ENCODE data around the gene KCNMB4. TPM values are rescaled to one million over a fixed set of nuclear protein-coding genes. Genes with fewer than 3 reads are reported as not detected.

The KCNMB4 gene
- 1 to 10 TPM in 2 of 4 donors, under 1 TPM in 2; 0.22 to 2.8 (median 1.3) TPM for polyA plus RNA-seq
- long read RNA-seq, donor 1, full-length matches to known transcripts, result 4 of 4 reads
- long read RNA-seq, donor 1, partial matches to known transcripts, result 0 of 4 reads
- long read RNA-seq, donor 1, other reads (novel, unspliced or antisense), result 0 of 4 reads
- long read RNA-seq, donor 2, full-length matches to known transcripts, result 2 of 2 reads
- long read RNA-seq, donor 2, partial matches to known transcripts, result 0 of 2 reads
- long read RNA-seq, donor 2, other reads (novel, unspliced or antisense), result 0 of 2 reads
- long read RNA-seq, donor 3, full-length matches to known transcripts, result 1 of 1 reads
- long read RNA-seq, donor 3, partial matches to known transcripts, result 0 of 1 reads
- long read RNA-seq, donor 3, other reads (novel, unspliced or antisense), result 0 of 1 reads
- long read RNA-seq, donor 4, result 0 reads
- long read RNA-seq, donor 5, result 0 reads
- long read RNA-seq, donor 6, full-length matches to known transcripts, result 2 of 2 reads
- long read RNA-seq, donor 6, partial matches to known transcripts, result 0 of 2 reads
- long read RNA-seq, donor 6, other reads (novel, unspliced or antisense), result 0 of 2 reads
- long read RNA-seq, donor 7, result 0 reads
- long read RNA-seq, donor 8, full-length matches to known transcripts, result 1 of 1 reads
- long read RNA-seq, donor 8, partial matches to known transcripts, result 0 of 1 reads
- long read RNA-seq, donor 8, other reads (novel, unspliced or antisense), result 0 of 1 reads
- long read RNA-seq, donor 9, result 0 reads
- long read RNA-seq, donor 10, full-length matches to known transcripts, result 3 of 3 reads
- long read RNA-seq, donor 10, partial matches to known transcripts, result 0 of 3 reads
- long read RNA-seq, donor 10, other reads (novel, unspliced or antisense), result 0 of 3 reads

- DNase-seq, result peak; percentile 48 to 60
- H3K27me3 ChIP-seq (ENCODE audit: control insufficient read depth in 3 of 3, insufficient read depth in 3 of 3, low read length in 3 of 3), result peaks cover 3 to 26% (median 5%) of the 10 kb centered on the region in 3 donors
- WGBS, 3 donors, result 0 to 1% (median 1%) methylated on average over 67 to 88 of the region's 88 CpGs
- peak within 1 kb of the TSS in 1 of 3 donors; percentile 8 for H3K27ac ChIP-seq (ENCODE audit: low read depth in 1 of 3, low read length in 2 of 3)
- H3K36me3 ChIP-seq (ENCODE audit: control insufficient read depth in 3 of 3, insufficient read depth in 2 of 3, low read depth in 1 of 3, low read length in 3 of 3), result no peaks in the 10 kb centered on the region
- peaks cover 0 to 12% (median 3%) of the 10 kb centered on the region in 3 donors for H3K4me1 ChIP-seq (ENCODE audit: control insufficient read depth in 3 of 3, insufficient read depth in 2 of 3, low read depth in 1 of 3, low read length in 2 of 3)
- no peak for FAIRE-seq
- peaks cover 0 to 3% of the 10 kb centered on the region in 2 donors for H3K9me3 ChIP-seq (ENCODE audit: control insufficient read depth in 2 of 2, insufficient read depth in 1 of 2, low read depth in 1 of 2, low read length in 1 of 2)
- H3K4me3 ChIP-seq (ENCODE audit: low read depth in 1 of 3, low read length in 3 of 3), result peak within 1 kb of the TSS; percentile 37 to 79 (median 59)
Observed at GRCh38 chr12:70365648-70366518, at the start of gene KCNMB4. Gene KCNMB4, plus strand, starts transcription at chr12:70366290. Its CDS starts 445 bp downstream, at chr12:70366735.

- WGBS, 3 donors, result 63 to 79% (median 71%) methylated on average over 3 of the region's 3 CpGs
- H3K9me3 ChIP-seq (ENCODE audit: control insufficient read depth in 2 of 2, insufficient read depth in 1 of 2, low read depth in 1 of 2, low read length in 1 of 2), result no peaks in the 10 kb centered on the region
- DNase-seq, result no peak
Observed at GRCh38 chr12:70317781-70318180, 48.3 kb upstream of the KCNMB4 start.

GRCh38 chr12:70319605-70320004 is 46.5 kb upstream of the KCNMB4 start:
- 83 to 87% (median 87%) methylated on average over 4 of the region's 4 CpGs for WGBS, 3 donors
- H3K4me3 ChIP-seq (ENCODE audit: low read depth in 1 of 3, low read length in 3 of 3), result no peak overlapping the region
- H3K36me3 ChIP-seq (ENCODE audit: control insufficient read depth in 3 of 3, insufficient read depth in 2 of 3, low read depth in 1 of 3, low read length in 3 of 3), result peaks cover 0 to 2% (median 0%) of the 10 kb centered on the region in 3 donors
- H3K27ac ChIP-seq (ENCODE audit: low read depth in 1 of 3, low read length in 2 of 3), result no peak overlapping the region
- DNase-seq, result no peak
- FAIRE-seq, result no peak
- no peaks in the 10 kb centered on the region for H3K4me1 ChIP-seq (ENCODE audit: control insufficient read depth in 3 of 3, insufficient read depth in 2 of 3, low read depth in 1 of 3, low read length in 2 of 3)
- no peaks in the 10 kb centered on the region for H3K27me3 ChIP-seq (ENCODE audit: control insufficient read depth in 3 of 3, insufficient read depth in 3 of 3, low read length in 3 of 3)
- H3K9me3 ChIP-seq (ENCODE audit: control insufficient read depth in 2 of 2, insufficient read depth in 1 of 2, low read depth in 1 of 2, low read length in 1 of 2), result no peaks in the 10 kb centered on the region

More at GRCh38 chr12:70317781-70318180, 48.3 kb upstream of the KCNMB4 start:
- Histone ChIP-seq H3K27ac (ENCODE audit: low read depth in 1 of 3, low read length in 2 of 3) (no peak overlapping the region), H3K4me3 (ENCODE audit: low read depth in 1 of 3, low read length in 3 of 3) (no peak overlapping the region), H3K27me3 (ENCODE audit: control insufficient read depth in 3 of 3, insufficient read depth in 3 of 3, low read length in 3 of 3) (no peaks in the 10 kb centered on the region), H3K36me3 (ENCODE audit: control insufficient read depth in 3 of 3, insufficient read depth in 2 of 3, low read depth in 1 of 3, low read length in 3 of 3) (no peaks in the 10 kb centered on the region), H3K4me1 (ENCODE audit: control insufficient read depth in 3 of 3, insufficient read depth in 2 of 3, low read depth in 1 of 3, low read length in 2 of 3) (no peaks in the 10 kb centered on the region)
- FAIRE-seq, result no peak

GRCh38 chr12:70321191-70321590 is 44.9 kb upstream of the KCNMB4 start:
- no peaks in the 10 kb centered on the region for H3K27me3 ChIP-seq (ENCODE audit: control insufficient read depth in 3 of 3, insufficient read depth in 3 of 3, low read length in 3 of 3)
- FAIRE-seq (no peak), DNase-seq (no peak)
- H3K27ac ChIP-seq (ENCODE audit: low read depth in 1 of 3, low read length in 2 of 3), result no peak overlapping the region
- WGBS, 3 donors, result 95 to 96% (median 95%) methylated on average over 2 of the region's 2 CpGs
- peaks cover 0 to 2% (median 0%) of the 10 kb centered on the region in 3 donors for H3K36me3 ChIP-seq (ENCODE audit: control insufficient read depth in 3 of 3, insufficient read depth in 2 of 3, low read depth in 1 of 3, low read length in 3 of 3)
- no peak overlapping the region for H3K4me3 ChIP-seq (ENCODE audit: low read depth in 1 of 3, low read length in 3 of 3)
- H3K9me3 ChIP-seq (ENCODE audit: control insufficient read depth in 2 of 2, insufficient read depth in 1 of 2, low read depth in 1 of 2, low read length in 1 of 2), result no peaks in the 10 kb centered on the region
- no peaks in the 10 kb centered on the region for H3K4me1 ChIP-seq (ENCODE audit: control insufficient read depth in 3 of 3, insufficient read depth in 2 of 3, low read depth in 1 of 3, low read length in 2 of 3)

GRCh38 chr12:70327541-70327940 is 38.5 kb upstream of the KCNMB4 start:
- H3K27me3 ChIP-seq (ENCODE audit: control insufficient read depth in 3 of 3, insufficient read depth in 3 of 3, low read length in 3 of 3), result no peaks in the 10 kb centered on the region
- H3K27ac ChIP-seq (ENCODE audit: low read depth in 1 of 3, low read length in 2 of 3), result no peak overlapping the region
- FAIRE-seq, result no peak
- no peak overlapping the region for H3K4me3 ChIP-seq (ENCODE audit: low read depth in 1 of 3, low read length in 3 of 3)
- peaks cover 0 to 2% (median 2%) of the 10 kb centered on the region in 3 donors for H3K36me3 ChIP-seq (ENCODE audit: control insufficient read depth in 3 of 3, insufficient read depth in 2 of 3, low read depth in 1 of 3, low read length in 3 of 3)
- no peaks in the 10 kb centered on the region for H3K9me3 ChIP-seq (ENCODE audit: control insufficient read depth in 2 of 2, insufficient read depth in 1 of 2, low read depth in 1 of 2, low read length in 1 of 2)
- DNase-seq, result no peak
- H3K4me1 ChIP-seq (ENCODE audit: control insufficient read depth in 3 of 3, insufficient read depth in 2 of 3, low read depth in 1 of 3, low read length in 2 of 3), result no peaks in the 10 kb centered on the region
- 97 to 100% (median 98%) methylated on average over 2 of the region's 2 CpGs for WGBS, 3 donors

- Histone ChIP-seq H3K27ac (ENCODE audit: low read depth in 1 of 3, low read length in 2 of 3) (no peak overlapping the region), H3K4me3 (ENCODE audit: low read depth in 1 of 3, low read length in 3 of 3) (no peak overlapping the region), H3K4me1 (ENCODE audit: control insufficient read depth in 3 of 3, insufficient read depth in 2 of 3, low read depth in 1 of 3, low read length in 2 of 3) (no peaks in the 10 kb centered on the region), H3K36me3 (ENCODE audit: control insufficient read depth in 3 of 3, insufficient read depth in 2 of 3, low read depth in 1 of 3, low read length in 3 of 3) (peaks cover 0 to 3% (median 1%) of the 10 kb centered on the region in 3 donors), H3K9me3 (ENCODE audit: control insufficient read depth in 2 of 2, insufficient read depth in 1 of 2, low read depth in 1 of 2, low read length in 1 of 2) (no peaks in the 10 kb centered on the region), H3K27me3 (ENCODE audit: control insufficient read depth in 3 of 3, insufficient read depth in 3 of 3, low read length in 3 of 3) (no peaks in the 10 kb centered on the region)
- DNase-seq (no peak), FAIRE-seq (no peak)
- WGBS, 3 donors, result 90 to 95% (median 94%) methylated on average over 3 of the region's 3 CpGs
Observed at GRCh38 chr12:70329728-70330127, 36.4 kb upstream of the KCNMB4 start.

- Histone ChIP-seq H3K27me3 (ENCODE audit: control insufficient read depth in 3 of 3, insufficient read depth in 3 of 3, low read length in 3 of 3) (no peaks in the 10 kb centered on the region), H3K9me3 (ENCODE audit: control insufficient read depth in 2 of 2, insufficient read depth in 1 of 2, low read depth in 1 of 2, low read length in 1 of 2) (no peaks in the 10 kb centered on the region), H3K27ac (ENCODE audit: low read depth in 1 of 3, low read length in 2 of 3) (no peak overlapping the region), H3K4me1 (ENCODE audit: control insufficient read depth in 3 of 3, insufficient read depth in 2 of 3, low read depth in 1 of 3, low read length in 2 of 3) (no peaks in the 10 kb centered on the region), H3K36me3 (ENCODE audit: control insufficient read depth in 3 of 3, insufficient read depth in 2 of 3, low read depth in 1 of 3, low read length in 3 of 3) (peaks cover 0 to 5% (median 4%) of the 10 kb centered on the region in 3 donors), H3K4me3 (ENCODE audit: low read depth in 1 of 3, low read length in 3 of 3) (no peak overlapping the region)
- WGBS, 3 donors, result 92 to 95% (median 94%) methylated on average over 2 of the region's 2 CpGs
- no peak for FAIRE-seq
- no peak for DNase-seq
Observed at GRCh38 chr12:70330158-70330557, 35.9 kb upstream of the KCNMB4 start.

GRCh38 chr12:70332236-70332635 is 33.9 kb upstream of the KCNMB4 start:
- no peak for DNase-seq
- no peaks in the 10 kb centered on the region for H3K4me1 ChIP-seq (ENCODE audit: control insufficient read depth in 3 of 3, insufficient read depth in 2 of 3, low read depth in 1 of 3, low read length in 2 of 3)
- no peaks in the 10 kb centered on the region for H3K9me3 ChIP-seq (ENCODE audit: control insufficient read depth in 2 of 2, insufficient read depth in 1 of 2, low read depth in 1 of 2, low read length in 1 of 2)
- H3K27me3 ChIP-seq (ENCODE audit: control insufficient read depth in 3 of 3, insufficient read depth in 3 of 3, low read length in 3 of 3), result no peaks in the 10 kb centered on the region
- no peak overlapping the region for H3K27ac ChIP-seq (ENCODE audit: low read depth in 1 of 3, low read length in 2 of 3)
- no peak overlapping the region for H3K4me3 ChIP-seq (ENCODE audit: low read depth in 1 of 3, low read length in 3 of 3)
- peak; percentile 57 for FAIRE-seq
- peaks cover 0 to 11% (median 4%) of the 10 kb centered on the region in 3 donors for H3K36me3 ChIP-seq (ENCODE audit: control insufficient read depth in 3 of 3, insufficient read depth in 2 of 3, low read depth in 1 of 3, low read length in 3 of 3)

Measured in small intestine (tissue), 16 donors.